Measurements from ENCODE around the gene OR52D1. TPM values are rescaled to one million over a fixed set of nuclear protein-coding genes. Genes with fewer than 3 reads are reported as not detected.

OR52D1 gene
- total and polyA plus RNA-seq, 9 of the 15 experiments (the other 6 are each of a cell fraction or from before 2014, with no cell fraction given): 0.14 to 1.3 (median 0.97) TPM; not detected in 6

DNA sequence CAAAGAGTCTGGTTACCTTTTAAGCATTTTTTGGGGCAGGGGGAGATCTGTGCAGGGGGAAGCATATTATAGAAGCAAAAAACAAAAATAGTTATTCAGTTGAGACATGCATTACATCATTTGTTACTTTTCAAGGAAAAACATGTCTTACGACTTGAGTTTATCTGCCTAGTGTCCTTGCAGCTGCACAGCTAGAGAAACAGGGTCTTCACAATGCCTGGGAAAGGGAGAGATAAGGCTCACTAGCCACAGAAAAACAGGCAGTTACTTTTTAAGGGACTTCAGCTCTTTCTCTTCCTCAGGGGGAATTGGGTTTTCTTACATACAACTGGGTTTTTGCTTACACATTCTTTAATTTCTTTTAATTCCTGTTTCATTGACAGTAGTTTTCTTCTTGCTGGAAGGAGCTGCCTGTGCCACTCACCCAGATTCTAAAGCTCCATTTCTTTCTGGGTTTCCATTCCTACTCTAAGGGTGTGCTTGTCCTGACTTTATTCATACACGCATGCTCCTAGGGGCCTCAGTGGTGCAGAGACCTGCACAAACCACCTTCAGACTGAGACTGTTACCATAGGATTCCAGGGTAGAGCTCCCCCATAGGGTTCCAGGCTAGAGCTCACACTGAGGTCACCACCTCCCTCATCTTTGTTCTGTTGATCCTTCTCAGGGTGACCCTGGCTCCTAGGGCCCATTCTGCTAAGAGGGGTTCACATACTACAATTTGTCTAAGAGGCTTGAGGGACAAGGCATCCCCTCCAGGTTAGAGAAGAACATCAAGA lies 42.8 kb downstream of the OR52D1 start (continued):
- TF ChIP-seq, protein P1, sequence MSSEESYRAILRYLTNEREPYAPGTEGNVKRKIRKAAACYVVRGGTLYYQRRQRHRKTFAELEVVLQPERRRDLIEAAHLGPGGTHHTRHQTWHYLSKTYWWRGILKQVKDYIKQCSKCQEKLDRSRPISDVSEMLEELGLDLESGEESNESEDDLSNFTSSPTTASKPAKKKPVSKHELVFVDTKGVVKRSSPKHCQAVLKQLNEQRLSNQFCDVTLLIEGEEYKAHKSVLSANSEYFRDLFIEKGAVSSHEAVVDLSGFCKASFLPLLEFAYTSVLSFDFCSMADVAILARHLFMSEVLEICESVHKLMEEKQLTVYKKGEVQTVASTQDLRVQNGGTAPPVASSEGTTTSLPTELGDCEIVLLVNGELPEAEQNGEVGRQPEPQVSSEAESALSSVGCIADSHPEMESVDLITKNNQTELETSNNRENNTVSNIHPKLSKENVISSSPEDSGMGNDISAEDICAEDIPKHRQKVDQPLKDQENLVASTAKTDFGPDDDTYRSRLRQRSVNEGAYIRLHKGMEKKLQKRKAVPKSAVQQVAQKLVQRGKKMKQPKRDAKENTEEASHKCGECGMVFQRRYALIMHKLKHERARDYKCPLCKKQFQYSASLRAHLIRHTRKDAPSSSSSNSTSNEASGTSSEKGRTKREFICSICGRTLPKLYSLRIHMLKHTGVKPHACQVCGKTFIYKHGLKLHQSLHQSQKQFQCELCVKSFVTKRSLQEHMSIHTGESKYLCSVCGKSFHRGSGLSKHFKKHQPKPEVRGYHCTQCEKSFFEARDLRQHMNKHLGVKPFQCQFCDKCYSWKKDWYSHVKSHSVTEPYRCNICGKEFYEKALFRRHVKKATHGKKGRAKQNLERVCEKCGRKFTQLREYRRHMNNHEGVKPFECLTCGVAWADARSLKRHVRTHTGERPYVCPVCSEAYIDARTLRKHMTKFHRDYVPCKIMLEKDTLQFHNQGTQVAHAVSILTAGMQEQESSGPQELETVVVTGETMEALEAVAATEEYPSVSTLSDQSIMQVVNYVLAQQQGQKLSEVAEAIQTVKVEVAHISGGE (CRISPR knock-in tag; IDR thresholded peaks at IDR 0.05): no peak
- peak; percentile 72 for TF ChIP-seq SMARCA4 (IDR thresholded peaks at IDR 0.05)
- TF ChIP-seq, protein P2, sequence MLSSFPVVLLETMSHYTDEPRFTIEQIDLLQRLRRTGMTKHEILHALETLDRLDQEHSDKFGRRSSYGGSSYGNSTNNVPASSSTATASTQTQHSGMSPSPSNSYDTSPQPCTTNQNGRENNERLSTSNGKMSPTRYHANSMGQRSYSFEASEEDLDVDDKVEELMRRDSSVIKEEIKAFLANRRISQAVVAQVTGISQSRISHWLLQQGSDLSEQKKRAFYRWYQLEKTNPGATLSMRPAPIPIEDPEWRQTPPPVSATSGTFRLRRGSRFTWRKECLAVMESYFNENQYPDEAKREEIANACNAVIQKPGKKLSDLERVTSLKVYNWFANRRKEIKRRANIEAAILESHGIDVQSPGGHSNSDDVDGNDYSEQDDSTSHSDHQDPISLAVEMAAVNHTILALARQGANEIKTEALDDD (IDR thresholded peaks at IDR 0.05): peak; percentile 22; the same call in 1 of the 2 replicates
- TF ChIP-seq, protein P3, sequence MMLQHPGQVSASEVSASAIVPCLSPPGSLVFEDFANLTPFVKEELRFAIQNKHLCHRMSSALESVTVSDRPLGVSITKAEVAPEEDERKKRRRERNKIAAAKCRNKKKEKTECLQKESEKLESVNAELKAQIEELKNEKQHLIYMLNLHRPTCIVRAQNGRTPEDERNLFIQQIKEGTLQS (IDR thresholded peaks at IDR 0.05): peak; percentile 66; the same call in 1 of the 2 replicates
- TF ChIP-seq, protein P3 (CRISPR knock-in tag; conservative IDR thresholded peaks at IDR 0.05): no peak
- peak; percentile 43; the same call in 1 of the 2 replicates for TF ChIP-seq RFX1 (IDR thresholded peaks at IDR 0.05)
- TF ChIP-seq TFAM (CRISPR knock-in tag; conservative IDR thresholded peaks at IDR 0.05): no peak
- no peak for TF ChIP-seq BACH1 (tag; IDR thresholded peaks at IDR 0.05)
- TF ChIP-seq LEF1 (IDR thresholded peaks at IDR 0.05): peak; percentile 68
- 0 out of 2 replicates have a peak, but pooled peaks have one; percentile 34 for TF ChIP-seq PML (IDR thresholded peaks at IDR 0.05; ENCODE audit: low read length)
- no peak for TF ChIP-seq POLR2G (IDR thresholded peaks at IDR 0.05; ENCODE audit: low read depth, low read length)

Measured in K562 (cell line).